ENCODE results near the gene TNRC6B. TPM values are rescaled to one million over a fixed set of nuclear protein-coding genes. Genes with fewer than 3 reads are reported as not detected.
A peak's percentile ranks its signal among the peaks of the same experiment; 100 is the strongest.

TNRC6B gene
- total RNA-seq, 4 donors from 2014 or later, result 41.8 to 50.9 (median 47.8) TPM

GRCh38 chr22:40330086-40330485 is 152.4 kb downstream of the TNRC6B start:
- 73 to 77% methylated on average over 4 of the region's 4 CpGs for WGBS, 2 donors
- Histone ChIP-seq H3K4me1 (peaks cover 0 to 55% (median 8%) of the 10 kb centered on the region in 4 donors), H3K36me3 (peaks cover 0 to 13% (median 0%) of the 10 kb centered on the region in 3 donors), H3K4me3 (no peak overlapping the region), H3K27ac (peak overlapping the region in 3 of 4 donors; percentile 2 to 82 (median 71)), H3K27me3 (no peaks in the 10 kb centered on the region), H3K9me3 (no peaks in the 10 kb centered on the region)
- TF ChIP-seq POLR2A (IDR thresholded peaks at IDR 0.05) (no peak), EP300 (IDR thresholded peaks at IDR 0.05) (no peak), CTCF (IDR thresholded peaks at IDR 0.05) (no peak)
- no peak for DNase-seq (ENCODE audit: low spot score in 2 of 2)

GRCh38 chr22:40330615-40331014 is 152.9 kb downstream of the TNRC6B start:
- no peak for DNase-seq (ENCODE audit: low spot score in 2 of 2)
- no peaks in the 10 kb centered on the region for H3K9me3 ChIP-seq
- H3K4me3 ChIP-seq, result no peak overlapping the region
- H3K4me1 ChIP-seq, result peaks cover 0 to 55% (median 6%) of the 10 kb centered on the region in 4 donors
- 75 to 80% methylated on average over 10 of the region's 10 CpGs for WGBS, 2 donors
- peaks cover 0 to 8% (median 0%) of the 10 kb centered on the region in 3 donors for H3K36me3 ChIP-seq
- H3K27ac ChIP-seq, result peak overlapping the region in 2 of 4 donors; percentile 71 to 82
- TF ChIP-seq POLR2A (IDR thresholded peaks at IDR 0.05) (no peak), EP300 (IDR thresholded peaks at IDR 0.05) (no peak), CTCF (IDR thresholded peaks at IDR 0.05) (no peak)
- H3K27me3 ChIP-seq, result no peaks in the 10 kb centered on the region

- no peaks in the 10 kb centered on the region for H3K27me3 ChIP-seq
- 77 to 78% methylated on average over 4 of the region's 4 CpGs for WGBS, 2 donors
- H3K9me3 ChIP-seq, result no peaks in the 10 kb centered on the region
- no peak for TF ChIP-seq CTCF (IDR thresholded peaks at IDR 0.05)
- TF ChIP-seq EP300 (IDR thresholded peaks at IDR 0.05), result no peak
- TF ChIP-seq POLR2A (IDR thresholded peaks at IDR 0.05), result no peak
- no peak for DNase-seq (ENCODE audit: low spot score in 2 of 2)
- H3K4me1 ChIP-seq, result peaks cover 0 to 49% (median 4%) of the 10 kb centered on the region in 4 donors
- H3K27ac ChIP-seq, result peak overlapping the region in 1 of 4 donors; percentile 45
- H3K36me3 ChIP-seq, result peaks cover 0 to 8% (median 0%) of the 10 kb centered on the region in 3 donors
- H3K4me3 ChIP-seq, result no peak overlapping the region
These were observed 154.0 kb downstream of the TNRC6B start for GRCh38 chr22:40331706-40332105.

- Histone ChIP-seq H3K36me3 (peaks cover 0 to 11% (median 0%) of the 10 kb centered on the region in 3 donors), H3K27me3 (no peaks in the 10 kb centered on the region), H3K27ac (peak overlapping the region in 1 of 4 donors; percentile 45), H3K4me3 (no peak overlapping the region), H3K9me3 (no peaks in the 10 kb centered on the region), H3K4me1 (peaks cover 0 to 42% (median 2%) of the 10 kb centered on the region in 4 donors)
- no peak for DNase-seq (ENCODE audit: low spot score in 2 of 2)
- TF ChIP-seq CTCF (IDR thresholded peaks at IDR 0.05), result no peak
- TF ChIP-seq EP300 (IDR thresholded peaks at IDR 0.05), result no peak
- WGBS, 2 donors, result 63 to 75% methylated on average over 9 of the region's 9 CpGs
These were observed 154.6 kb downstream of the TNRC6B start for GRCh38 chr22:40332319-40332781.

- no peak for DNase-seq (ENCODE audit: low spot score in 2 of 2)
- H3K4me1 ChIP-seq, result peaks cover 0 to 28% (median 0%) of the 10 kb centered on the region in 4 donors
- no peaks in the 10 kb centered on the region for H3K27me3 ChIP-seq
- WGBS, 2 donors, result 65 to 68% methylated on average over 2 of the region's 2 CpGs
- no peak for TF ChIP-seq CTCF (IDR thresholded peaks at IDR 0.05)
- TF ChIP-seq POLR2A (IDR thresholded peaks at IDR 0.05), result no peak
- TF ChIP-seq EP300 (IDR thresholded peaks at IDR 0.05), result no peak
- peaks cover 0 to 11% (median 0%) of the 10 kb centered on the region in 3 donors for H3K36me3 ChIP-seq
- no peak overlapping the region for H3K4me3 ChIP-seq
- no peak overlapping the region for H3K27ac ChIP-seq
- H3K9me3 ChIP-seq, result no peaks in the 10 kb centered on the region
These were observed 156.3 kb downstream of the TNRC6B start for GRCh38 chr22:40334060-40334459.

Measured in tibial nerve (tissue), 4 donors.